Germinal center (tissue), 1 donor: ENCODE results near the gene SPDYE1.
"Not testable (repeated sequence)": the region's sequence is repeated elsewhere in the genome, so short reads cannot be mapped to it uniquely, and the experiment has no call there.

Source experiments
- DNase-seq: peaks from one replicate; pipeline ENCODE4 v3.0.0; 2012; ENCODE audit warnings: mixed read lengths, low spot score

SPDYE1 gene

GRCh38 chr7:43997532-43997931, at the start of gene SPDYE1:
Gene SPDYE1 (plus strand): TSS chr7:43997897. CDS start chr7:43999950, 2,053 bp downstream.
- not testable (repeated sequence) for DNase-seq

DNA sequence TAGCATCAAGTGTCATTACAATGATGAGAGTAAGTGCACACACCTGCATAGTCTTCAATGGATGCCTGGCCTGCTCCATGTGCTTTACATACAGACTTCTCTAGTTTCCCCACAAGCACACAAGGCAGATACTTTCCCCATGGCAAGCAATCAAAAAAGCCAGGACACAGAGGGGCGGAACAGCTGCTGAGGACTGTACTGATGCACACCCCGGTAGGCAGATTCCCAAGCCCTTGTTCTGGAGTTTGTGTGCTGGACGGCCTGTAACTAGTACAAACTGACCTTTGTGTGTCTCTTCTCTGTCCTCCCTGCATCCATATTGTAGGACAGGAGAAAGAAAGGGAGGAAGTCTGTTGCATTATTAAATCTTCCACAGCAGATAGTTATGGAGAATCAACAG, 45.7 kb upstream of the SPDYE1 start:
- no peak for DNase-seq

GRCh38 chr7:43953071-43953470, 44.6 kb upstream of the SPDYE1 start:
- DNase-seq = no peak

- DNase-seq = peak; percentile 49
These were observed 43.0 kb upstream of the SPDYE1 start for GRCh38 chr7:43954524-43955228.

DNA sequence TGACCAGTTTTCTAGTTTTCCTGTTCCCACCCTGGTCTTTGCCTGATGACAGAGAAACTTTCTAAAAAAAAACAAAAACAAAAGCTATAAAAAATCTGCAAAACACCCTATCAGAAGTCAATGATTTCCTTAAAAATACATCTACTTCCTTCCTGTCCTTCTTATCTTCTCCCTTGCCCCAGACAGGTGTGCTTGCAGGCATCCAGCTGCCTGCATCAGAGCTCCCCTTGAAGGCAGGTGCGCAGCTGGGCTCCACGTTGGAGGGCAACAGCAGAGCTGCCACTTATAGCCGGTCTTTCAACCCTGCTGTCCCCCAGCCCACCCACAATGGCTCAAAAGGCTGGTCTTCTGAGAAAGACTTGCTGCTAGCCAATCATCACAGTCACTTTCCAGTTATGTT, 41.7 kb upstream of the SPDYE1 start:
- no peak for DNase-seq

DNA sequence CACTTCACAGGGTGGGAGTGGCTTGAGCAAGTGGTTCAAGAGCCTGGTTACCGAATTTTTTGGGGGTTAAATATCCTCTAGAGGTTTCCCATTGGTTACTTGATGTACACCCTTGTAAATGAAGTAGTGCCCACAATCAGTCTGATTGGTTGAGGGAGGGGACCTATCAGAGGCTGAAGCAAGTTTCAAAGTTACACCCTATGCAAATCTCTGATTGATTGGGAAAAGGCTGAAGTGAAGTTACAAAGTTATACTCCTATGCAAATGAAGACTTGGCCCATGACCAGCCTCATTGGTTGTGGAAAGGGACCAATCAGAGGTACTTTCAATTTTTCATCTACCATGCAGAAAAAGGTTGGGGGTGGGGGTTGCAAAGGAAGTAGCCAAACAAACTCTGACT, 36.8 kb upstream of the SPDYE1 start:
- no peak for DNase-seq

DNA sequence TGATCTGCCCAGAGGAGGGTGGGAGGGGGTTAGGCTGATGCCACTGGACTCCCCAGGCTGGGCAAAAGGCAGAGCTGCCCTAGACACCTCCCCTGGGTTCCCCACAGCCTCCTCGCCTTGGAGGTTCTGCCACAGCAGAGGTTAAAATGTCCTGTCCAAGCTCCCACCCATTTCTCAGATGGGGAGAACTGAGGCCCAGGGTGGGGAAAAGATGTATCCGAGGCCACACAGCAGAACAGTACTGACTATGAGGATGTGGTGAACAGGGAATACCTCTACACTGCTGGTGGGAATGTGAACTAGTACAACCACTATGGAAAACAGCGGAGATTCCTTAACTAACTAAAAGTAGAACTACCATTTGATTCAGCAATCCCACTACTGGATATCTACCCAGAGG, 31.3 kb upstream of the SPDYE1 start:
- DNase-seq = not testable (repeated sequence)

DNA sequence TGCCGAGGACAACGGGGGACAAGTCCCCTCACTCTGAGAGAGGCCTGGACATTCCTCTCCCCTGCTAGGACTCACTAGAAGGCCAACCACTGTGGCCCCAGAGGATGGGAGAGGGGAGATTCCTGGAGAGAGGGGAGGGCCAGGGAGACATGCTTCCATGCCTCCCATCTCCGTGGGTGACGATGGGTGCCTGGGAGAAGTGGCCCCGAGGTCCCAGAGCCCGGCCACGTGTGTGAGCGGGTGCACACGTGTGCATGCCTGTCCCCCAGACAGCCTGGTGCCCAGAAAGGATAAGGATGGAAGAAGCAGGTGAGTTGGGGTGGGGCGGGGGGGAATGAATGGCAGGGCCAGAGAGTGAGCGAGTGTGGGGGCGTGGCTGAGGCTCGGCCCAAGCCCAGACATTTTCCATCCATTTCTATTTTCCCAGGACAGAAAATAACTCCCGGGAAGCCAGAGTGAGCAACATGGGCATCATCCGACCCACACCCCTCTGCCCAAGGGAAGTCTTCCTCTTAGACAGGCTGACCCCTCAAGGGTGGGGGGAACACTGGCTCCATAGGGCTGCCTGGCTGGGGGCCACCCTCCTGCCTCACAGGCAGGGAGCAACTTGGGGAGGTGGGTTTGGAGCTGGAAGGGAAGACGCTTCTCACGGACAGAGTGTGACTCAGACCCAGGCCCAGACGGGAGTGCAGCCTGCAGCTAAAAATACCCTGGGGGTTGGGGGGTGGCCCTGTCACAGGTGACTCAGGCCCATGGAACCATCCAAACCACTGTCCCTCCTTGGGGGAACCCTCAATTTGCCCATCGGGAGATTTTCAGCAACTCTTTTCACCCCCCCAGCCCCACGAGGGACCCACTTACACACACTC, 29.3 kb upstream of the SPDYE1 start:
- DNase-seq = not testable (repeated sequence)

GRCh38 chr7:43969586-43969985, 28.1 kb upstream of the SPDYE1 start:
- not testable (repeated sequence) for DNase-seq

DNA sequence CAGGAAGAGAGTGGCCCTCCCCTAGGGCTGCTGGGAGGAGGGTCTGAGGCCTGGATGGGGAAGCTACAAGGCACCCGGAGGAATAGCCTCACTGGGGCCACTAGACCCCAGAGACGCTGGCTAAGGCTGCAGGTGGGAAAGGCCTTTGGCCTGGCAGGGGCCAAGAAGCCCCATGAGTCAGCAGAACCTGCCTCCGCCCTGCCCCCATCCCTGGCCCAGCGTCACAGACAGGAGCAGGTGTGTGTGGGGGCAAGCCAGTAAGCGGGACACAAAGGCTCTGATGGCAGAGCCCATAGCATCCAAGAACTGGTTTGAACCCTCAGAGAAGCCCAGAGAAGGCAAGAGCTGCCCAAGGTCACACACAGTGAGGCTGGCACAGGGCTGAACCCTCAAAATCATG, 27.0 kb upstream of the SPDYE1 start:
- not testable (repeated sequence) for DNase-seq

GRCh38 chr7:43974033-43974573, 23.6 kb upstream of the SPDYE1 start:
- not testable (repeated sequence) for DNase-seq

DNA sequence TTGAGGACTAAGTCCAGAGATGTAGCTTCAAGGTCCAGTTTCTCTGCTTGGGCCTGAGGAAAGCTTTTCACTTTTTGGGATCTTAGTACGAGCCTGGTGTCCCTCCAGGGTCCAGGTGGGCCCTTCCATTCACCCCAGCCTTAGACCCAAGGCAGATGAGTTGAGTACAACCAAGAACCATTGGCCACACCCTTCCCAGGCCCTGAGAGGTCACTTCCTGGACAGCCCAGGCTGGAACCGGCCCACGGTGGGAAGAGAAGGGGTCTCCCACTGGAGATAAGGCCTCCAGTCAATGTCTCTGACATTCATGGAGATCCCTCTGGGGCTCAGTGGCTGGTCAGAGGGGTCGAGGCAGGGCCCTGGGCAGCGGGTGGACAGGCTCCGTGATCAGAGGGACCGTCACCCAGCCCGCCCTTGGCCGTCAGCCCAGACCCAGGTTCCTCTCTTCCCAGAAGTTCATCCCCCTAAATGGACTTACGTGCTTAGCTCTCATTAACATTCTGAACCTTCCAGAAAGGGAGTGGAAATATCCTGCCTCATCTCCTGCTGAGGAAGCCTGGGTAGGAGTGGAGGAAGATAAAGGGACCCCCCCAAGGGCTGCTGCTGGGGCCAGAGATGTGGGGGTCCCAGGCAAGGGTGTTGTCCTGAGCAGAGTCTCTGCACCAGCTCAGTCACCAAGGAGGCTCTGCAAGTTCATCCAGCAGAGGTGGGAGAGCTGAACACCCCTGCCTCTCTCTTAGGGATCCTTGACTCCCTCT, 22.8 kb upstream of the SPDYE1 start:
- DNase-seq = not testable (repeated sequence)

GRCh38 chr7:43977525-43977924, 20.2 kb upstream of the SPDYE1 start:
- DNase-seq = no peak

DNA sequence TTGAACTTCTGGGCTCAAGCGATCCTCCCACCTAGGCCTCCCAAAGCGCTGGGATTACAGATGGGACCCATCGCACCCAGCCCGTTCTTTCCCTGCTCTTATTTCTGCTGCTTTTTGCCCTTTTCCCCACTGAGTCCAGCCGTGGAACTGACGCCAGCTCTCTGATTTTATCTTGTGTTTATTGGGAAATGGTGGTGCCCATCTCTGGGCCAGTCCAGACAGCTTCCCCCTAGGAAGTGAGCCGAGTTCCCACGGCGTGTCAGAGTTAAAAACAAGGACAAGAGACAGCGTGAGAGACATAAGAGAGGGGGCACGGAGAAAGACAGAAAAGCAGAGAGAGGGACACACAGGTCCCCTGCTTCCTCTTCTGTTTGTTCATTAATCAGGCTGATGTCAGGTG, 19.6 kb upstream of the SPDYE1 start:
- DNase-seq = not testable (repeated sequence)

DNA sequence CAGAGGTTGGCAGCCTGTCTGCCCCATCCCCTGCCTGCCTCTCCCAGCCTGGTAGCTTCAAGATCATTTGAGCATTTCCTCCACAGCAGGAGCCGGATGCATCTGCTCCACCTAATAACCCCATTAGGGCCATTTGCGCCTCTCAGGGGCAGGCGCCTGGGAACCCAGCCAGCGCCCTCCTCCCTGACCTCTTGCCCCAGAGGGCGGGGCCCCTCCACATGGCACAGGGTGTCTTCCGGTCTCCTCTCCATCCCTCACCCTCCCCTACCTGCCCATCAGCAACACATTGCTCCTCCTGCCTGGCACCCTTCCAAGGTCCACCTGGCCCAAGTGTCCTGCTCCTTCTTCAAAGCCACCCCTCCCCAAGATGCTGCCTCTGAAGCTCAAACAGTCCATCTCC, 14.8 kb upstream of the SPDYE1 start:
- not testable (repeated sequence) for DNase-seq

- not testable (repeated sequence) for DNase-seq
These were observed 14.0 kb upstream of the SPDYE1 start for GRCh38 chr7:43983736-43984135.

- DNase-seq = peak; percentile 30
These were observed 11.5 kb upstream of the SPDYE1 start for GRCh38 chr7:43985904-43986864.

- not testable (repeated sequence) for DNase-seq
These were observed 10.2 kb upstream of the SPDYE1 start for GRCh38 chr7:43987476-43987875.

GRCh38 chr7:43990011-43990585, 7.6 kb upstream of the SPDYE1 start:
- DNase-seq = not testable (repeated sequence)

DNA sequence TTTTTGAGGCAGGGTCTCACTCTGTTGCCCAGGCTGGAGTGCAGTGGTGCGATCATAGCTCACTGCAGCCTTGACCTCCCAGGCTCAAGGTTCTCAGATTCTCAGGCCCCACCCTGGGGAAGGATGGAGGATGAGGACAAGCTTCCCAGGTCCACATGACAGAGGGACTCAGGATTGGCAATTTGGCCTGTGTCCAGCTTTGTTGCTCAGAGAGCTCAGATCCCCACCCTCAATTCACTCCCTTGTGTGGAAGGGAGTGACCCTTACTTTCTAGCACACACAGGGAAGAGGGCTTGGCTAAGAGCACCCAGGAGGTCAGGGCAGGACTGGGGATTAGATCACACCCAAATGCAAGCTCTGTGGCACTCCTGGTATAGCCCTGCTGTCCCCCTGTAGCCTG, 6.9 kb upstream of the SPDYE1 start:
- not testable (repeated sequence) for DNase-seq

GRCh38 chr7:43992896-43993295, 4.8 kb upstream of the SPDYE1 start:
- DNase-seq = not testable (repeated sequence)
